ENCODE data around the gene MFNG.

Gene MFNG

GRCh38 chr22:37493979-37494378, 7.8 kb upstream of the MFNG start:
- no peak for DNase-seq (ENCODE audit: low read depth)

- peak; percentile 71 for DNase-seq (ENCODE audit: low read depth)
Observed at GRCh38 chr22:37492428-37493344, 6.5 kb upstream of the MFNG start.

GRCh38 chr22:37491559-37492427, 5.6 kb upstream of the MFNG start:
- no peak for DNase-seq (ENCODE audit: low read depth)

GRCh38 chr22:37491106-37491505, 4.9 kb upstream of the MFNG start:
- DNase-seq (ENCODE audit: low read depth), result no peak

- DNase-seq (ENCODE audit: low read depth), result no peak
Observed at GRCh38 chr22:37489983-37490382, 3.8 kb upstream of the MFNG start.

- no peak for DNase-seq (ENCODE audit: low read depth)
Observed at GRCh38 chr22:37488337-37489135, 2.4 kb upstream of the MFNG start.

- DNase-seq (ENCODE audit: low read depth), result no peak
Observed at GRCh38 chr22:37487571-37487970, 1.4 kb upstream of the MFNG start.

- DNase-seq (ENCODE audit: low read depth), result no peak
Observed at GRCh38 chr22:37487129-37487528, 945 bp upstream of the MFNG start.

- no peak for DNase-seq (ENCODE audit: low read depth)
Observed at GRCh38 chr22:37485395-37486223, 575 bp downstream of the MFNG start.

GRCh38 chr22:37484480-37485394, 1.4 kb downstream of the MFNG start:
- DNase-seq (ENCODE audit: low read depth), result no peak

GRCh38 chr22:37483050-37483449, 3.1 kb downstream of the MFNG start:
- no peak for DNase-seq (ENCODE audit: low read depth)

- DNase-seq (ENCODE audit: low read depth), result no peak
Observed at GRCh38 chr22:37482244-37482643, 3.9 kb downstream of the MFNG start.

GRCh38 chr22:37481347-37481907, 4.8 kb downstream of the MFNG start:
- no peak for DNase-seq (ENCODE audit: low read depth)

GRCh38 chr22:37480387-37481346, 5.5 kb downstream of the MFNG start:
- DNase-seq (ENCODE audit: low read depth), result no peak

- no peak for DNase-seq (ENCODE audit: low read depth)
Observed at GRCh38 chr22:37479196-37479595, 7.0 kb downstream of the MFNG start.

- no peak for DNase-seq (ENCODE audit: low read depth)
Observed at GRCh38 chr22:37476389-37477329, 9.5 kb downstream of the MFNG start.

GRCh38 chr22:37474447-37475090, 11.6 kb downstream of the MFNG start:
- DNase-seq (ENCODE audit: low read depth), result no peak
